Measurements from ENCODE around the gene CSNK1G1.

DNA sequence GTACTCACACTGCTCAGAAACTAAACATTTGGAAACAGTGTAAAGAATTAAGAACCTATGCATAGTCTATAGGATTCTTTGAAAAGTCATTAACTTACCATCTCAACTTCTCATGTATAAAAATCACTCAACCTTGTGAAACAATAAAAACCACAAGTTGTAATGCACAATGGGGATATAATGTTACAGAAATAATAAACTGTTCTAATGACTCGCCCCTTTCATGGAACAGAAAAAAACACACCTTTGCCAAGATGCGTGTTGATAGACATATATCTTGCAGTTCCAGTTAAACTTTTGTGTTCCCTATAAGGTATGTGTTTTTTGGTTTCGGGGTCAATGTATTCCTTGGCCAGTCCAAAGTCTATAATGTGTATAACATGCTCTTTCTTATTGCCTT lies 142.3 kb downstream of the CSNK1G1 start:
- TF ChIP-seq, protein P1, sequence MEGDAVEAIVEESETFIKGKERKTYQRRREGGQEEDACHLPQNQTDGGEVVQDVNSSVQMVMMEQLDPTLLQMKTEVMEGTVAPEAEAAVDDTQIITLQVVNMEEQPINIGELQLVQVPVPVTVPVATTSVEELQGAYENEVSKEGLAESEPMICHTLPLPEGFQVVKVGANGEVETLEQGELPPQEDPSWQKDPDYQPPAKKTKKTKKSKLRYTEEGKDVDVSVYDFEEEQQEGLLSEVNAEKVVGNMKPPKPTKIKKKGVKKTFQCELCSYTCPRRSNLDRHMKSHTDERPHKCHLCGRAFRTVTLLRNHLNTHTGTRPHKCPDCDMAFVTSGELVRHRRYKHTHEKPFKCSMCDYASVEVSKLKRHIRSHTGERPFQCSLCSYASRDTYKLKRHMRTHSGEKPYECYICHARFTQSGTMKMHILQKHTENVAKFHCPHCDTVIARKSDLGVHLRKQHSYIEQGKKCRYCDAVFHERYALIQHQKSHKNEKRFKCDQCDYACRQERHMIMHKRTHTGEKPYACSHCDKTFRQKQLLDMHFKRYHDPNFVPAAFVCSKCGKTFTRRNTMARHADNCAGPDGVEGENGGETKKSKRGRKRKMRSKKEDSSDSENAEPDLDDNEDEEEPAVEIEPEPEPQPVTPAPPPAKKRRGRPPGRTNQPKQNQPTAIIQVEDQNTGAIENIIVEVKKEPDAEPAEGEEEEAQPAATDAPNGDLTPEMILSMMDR (conservative IDR thresholded peaks at IDR 0.05), result no peak
- TF ChIP-seq ZFX (IDR thresholded peaks at IDR 0.05), result no peak
